ENCODE results near the gene RICTOR.
"Not testable (repeated sequence)": the region's sequence is repeated elsewhere in the genome, so short reads cannot be mapped to it uniquely, and the experiment has no call there.

Gene RICTOR

DNA sequence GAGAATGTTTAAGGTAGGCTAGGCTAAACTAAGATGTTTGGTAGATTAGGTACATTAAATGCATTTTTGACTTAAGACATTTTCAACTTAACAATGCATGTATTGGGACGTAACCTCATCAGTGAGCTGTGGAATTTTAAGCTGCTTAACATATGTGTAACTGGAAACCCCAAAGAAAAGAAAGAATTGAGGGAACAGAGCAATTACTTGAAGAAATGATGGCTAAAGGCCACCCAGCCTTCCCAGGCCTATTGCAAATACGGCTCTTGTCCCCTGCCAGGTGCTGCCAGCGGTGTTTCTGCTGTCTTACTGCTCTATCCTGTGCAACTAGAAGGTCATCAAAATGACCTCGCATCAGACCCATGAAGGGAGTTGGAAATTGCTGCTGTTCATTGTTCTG, 52.0 kb downstream of the RICTOR start:
- no peaks in the 10 kb centered on the region for H3K9me3 Mint-ChIP-seq
- H3K36me3 Mint-ChIP-seq (ENCODE audit: low read depth), result peaks cover 23% of the 10 kb centered on the region
- H3K4me1 Mint-ChIP-seq (ENCODE audit: low read depth), result peaks cover 41% of the 10 kb centered on the region
- no peak overlapping the region for H3K4me3 Mint-ChIP-seq
- no peak overlapping the region for H3K27ac Mint-ChIP-seq
- intact Hi-C loops (cut with micrococcal nuclease), result no loop called here
- no peaks in the 10 kb centered on the region for H3K27me3 Mint-ChIP-seq

DNA sequence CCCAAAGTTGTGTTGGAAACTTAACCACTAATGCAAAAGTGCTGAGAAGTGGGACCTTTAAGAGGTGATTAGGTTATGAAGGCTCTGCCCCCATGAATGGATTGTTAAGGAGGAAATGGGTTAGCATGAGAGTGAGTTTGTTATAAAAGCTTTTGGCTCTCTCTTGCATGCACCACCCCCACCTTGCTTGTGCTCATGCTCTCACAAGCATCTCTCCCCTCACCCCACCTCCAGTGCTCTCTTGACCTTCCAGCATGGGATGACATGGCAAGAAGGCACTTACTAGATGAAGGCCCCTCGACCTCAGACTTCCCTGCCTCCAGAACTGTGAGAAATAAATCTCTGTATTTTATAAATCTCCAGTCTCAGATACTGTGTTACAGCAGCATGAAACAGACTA, 52.8 kb downstream of the RICTOR start:
- Mint-ChIP-seq H3K4me3 (no peak overlapping the region), H3K4me1 (ENCODE audit: low read depth) (peaks cover 43% of the 10 kb centered on the region), H3K27ac (no peak overlapping the region), H3K27me3 (no peaks in the 10 kb centered on the region), H3K36me3 (ENCODE audit: low read depth) (peaks cover 26% of the 10 kb centered on the region), H3K9me3 (no peaks in the 10 kb centered on the region)
- intact Hi-C loops (cut with micrococcal nuclease), result no loop called here

DNA sequence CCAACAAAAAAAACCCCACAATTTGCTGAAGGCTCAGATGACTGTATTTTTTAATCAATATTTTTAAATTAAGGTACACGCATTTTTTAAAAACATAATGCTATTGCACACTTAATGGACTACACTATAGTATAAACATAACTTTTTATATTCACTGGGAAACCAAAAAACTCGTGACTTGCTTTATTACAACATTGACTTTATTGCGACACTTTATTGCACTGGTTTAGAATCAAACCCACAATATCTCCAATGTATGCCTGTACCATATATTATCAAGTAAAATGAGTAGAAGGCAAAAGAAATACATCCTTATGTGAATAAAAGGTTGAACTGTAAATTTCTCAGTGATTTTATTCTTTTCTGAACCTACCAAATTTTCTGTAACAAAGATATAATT, 53.7 kb downstream of the RICTOR start:
- H3K4me1 Mint-ChIP-seq (ENCODE audit: low read depth), result peaks cover 44% of the 10 kb centered on the region
- no peaks in the 10 kb centered on the region for H3K9me3 Mint-ChIP-seq
- no peak overlapping the region for H3K4me3 Mint-ChIP-seq
- intact Hi-C loops (cut with micrococcal nuclease), result no loop called here
- no peaks in the 10 kb centered on the region for H3K27me3 Mint-ChIP-seq
- no peak overlapping the region for H3K27ac Mint-ChIP-seq
- H3K36me3 Mint-ChIP-seq (ENCODE audit: low read depth), result peaks cover 32% of the 10 kb centered on the region

DNA sequence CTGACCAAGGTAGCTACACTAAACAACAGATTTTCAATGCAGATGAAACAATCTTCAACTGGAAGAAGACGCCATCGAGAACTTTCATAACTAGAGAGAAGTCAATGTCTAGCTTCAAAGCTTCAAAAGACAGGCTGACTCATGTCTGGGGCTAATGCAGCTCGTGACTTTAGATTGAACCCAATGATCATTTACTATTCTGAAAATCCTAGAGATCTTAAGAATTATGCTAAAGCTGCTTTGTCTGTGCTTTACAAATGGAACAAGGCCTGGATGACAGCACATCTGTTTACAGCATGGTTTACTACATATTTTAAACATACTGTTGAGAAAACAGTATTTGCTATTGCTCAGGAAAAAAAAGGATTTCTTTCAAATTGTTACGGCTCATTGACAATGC, 54.9 kb downstream of the RICTOR start:
- H3K36me3 Mint-ChIP-seq (ENCODE audit: low read depth), result peaks cover 32% of the 10 kb centered on the region
- no peaks in the 10 kb centered on the region for H3K9me3 Mint-ChIP-seq
- H3K27ac Mint-ChIP-seq, result no peak overlapping the region
- intact Hi-C loops (cut with micrococcal nuclease), result no loop called here
- peaks cover 40% of the 10 kb centered on the region for H3K4me1 Mint-ChIP-seq (ENCODE audit: low read depth)
- no peaks in the 10 kb centered on the region for H3K27me3 Mint-ChIP-seq
- H3K4me3 Mint-ChIP-seq, result no peak overlapping the region

DNA sequence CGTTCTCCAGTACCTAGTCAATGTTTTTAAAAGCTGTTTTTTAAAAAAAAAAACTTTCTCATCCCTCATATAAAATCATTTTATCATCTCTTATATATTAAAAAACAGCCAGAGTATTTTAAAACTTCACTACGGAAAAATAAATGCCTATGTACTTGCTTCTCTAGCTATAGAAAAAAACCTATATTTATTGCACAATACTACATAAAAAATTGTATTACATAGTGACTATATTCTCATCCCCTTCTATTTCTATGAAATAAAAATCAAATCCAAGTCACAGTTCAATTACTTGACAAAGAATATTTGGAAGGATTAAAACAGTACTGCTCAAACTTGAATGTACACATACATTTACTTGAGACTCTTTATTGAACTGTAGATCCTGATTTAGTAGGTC, 56.7 kb downstream of the RICTOR start:
- Mint-ChIP-seq H3K36me3 (ENCODE audit: low read depth) (peaks cover 36% of the 10 kb centered on the region), H3K4me1 (ENCODE audit: low read depth) (peaks cover 33% of the 10 kb centered on the region), H3K27me3 (no peaks in the 10 kb centered on the region), H3K4me3 (no peak overlapping the region), H3K9me3 (peaks cover under 1% of the 10 kb centered on the region), H3K27ac (no peak overlapping the region)
- intact Hi-C loops (cut with micrococcal nuclease), result no loop called here

DNA sequence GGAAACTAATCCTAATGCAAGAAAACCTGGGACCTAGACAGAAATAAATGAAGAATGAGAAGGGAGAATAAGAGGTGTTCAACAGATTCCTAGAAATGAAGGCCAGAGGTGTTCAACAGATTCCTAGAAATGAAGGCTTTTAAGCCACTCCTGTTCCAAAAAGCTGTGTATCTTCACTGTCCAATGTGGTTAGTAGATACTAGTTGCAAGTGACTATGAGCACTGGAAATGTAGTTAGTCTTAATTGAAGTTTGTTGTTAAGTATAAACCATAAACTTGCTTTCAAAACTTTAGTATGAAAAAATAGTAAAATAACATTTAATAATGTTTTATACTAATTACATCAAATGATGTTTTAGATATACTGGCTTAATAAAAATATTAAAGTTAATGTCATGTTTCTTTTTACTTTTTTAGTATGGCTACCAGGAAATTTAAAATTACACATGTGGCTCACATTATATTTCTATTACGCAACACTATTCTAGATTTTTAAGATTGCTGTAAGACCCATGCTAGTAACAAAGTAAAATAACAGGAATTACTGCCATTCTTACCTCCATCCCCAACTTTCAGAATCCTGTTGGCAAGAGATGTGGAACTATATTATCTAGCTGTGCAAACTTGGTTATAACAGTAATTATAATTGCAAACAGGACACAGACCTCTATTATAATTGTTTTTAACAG, 57.5 kb downstream of the RICTOR start:
- peaks cover 9% of the 10 kb centered on the region for H3K9me3 Mint-ChIP-seq
- H3K4me3 Mint-ChIP-seq, result no peak overlapping the region
- no peaks in the 10 kb centered on the region for H3K27me3 Mint-ChIP-seq
- H3K4me1 Mint-ChIP-seq (ENCODE audit: low read depth), result peaks cover 27% of the 10 kb centered on the region
- H3K27ac Mint-ChIP-seq, result no peak overlapping the region
- peaks cover 44% of the 10 kb centered on the region for H3K36me3 Mint-ChIP-seq (ENCODE audit: low read depth)
- intact Hi-C loops (cut with micrococcal nuclease), result no loop called here

DNA sequence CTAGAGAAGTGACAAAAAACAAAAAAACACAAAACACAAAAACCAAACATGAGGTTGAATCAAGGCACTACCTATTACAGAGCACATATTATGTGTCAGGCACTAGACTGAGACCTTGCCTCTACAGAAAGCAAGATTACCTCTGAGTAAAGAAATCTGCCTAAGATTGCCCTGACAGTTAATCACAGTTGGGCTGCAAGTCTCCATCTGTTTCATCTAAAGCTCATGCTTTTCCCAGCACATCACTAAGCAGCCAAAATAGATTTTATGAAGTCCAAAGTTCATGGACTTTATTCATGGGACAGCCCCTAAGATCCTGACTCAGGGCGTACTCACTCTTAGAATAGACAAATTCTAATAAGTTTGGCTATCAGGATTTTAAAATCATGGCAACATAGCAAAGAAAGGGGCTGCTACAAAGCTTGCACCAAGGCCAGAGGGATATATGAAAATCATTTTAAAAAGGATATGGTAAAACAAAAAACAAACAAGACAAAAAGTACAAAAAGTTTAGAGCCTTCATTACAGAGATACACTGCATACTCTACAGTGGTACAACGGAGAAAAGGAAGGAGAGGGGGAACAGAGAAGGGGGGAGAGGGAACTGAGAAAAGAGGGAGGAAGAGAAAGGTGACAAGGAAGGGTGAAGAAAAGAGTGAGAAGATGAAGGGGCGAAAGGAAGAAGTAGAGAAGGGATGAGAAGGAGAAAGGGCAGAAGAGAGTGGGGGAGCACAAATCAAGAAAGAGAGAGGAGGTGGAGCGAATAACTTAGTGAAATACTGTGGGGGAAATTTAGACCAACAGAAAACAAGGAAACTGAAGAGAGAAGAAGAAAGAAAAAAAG, 58.2 kb downstream of the RICTOR start:
- intact Hi-C loops (cut with micrococcal nuclease), result no loop called here
- peaks cover 52% of the 10 kb centered on the region for H3K36me3 Mint-ChIP-seq (ENCODE audit: low read depth)
- H3K27ac Mint-ChIP-seq, result no peak overlapping the region
- peaks cover 20% of the 10 kb centered on the region for H3K4me1 Mint-ChIP-seq (ENCODE audit: low read depth)
- peaks cover 16% of the 10 kb centered on the region for H3K9me3 Mint-ChIP-seq
- no peak overlapping the region for H3K4me3 Mint-ChIP-seq
- no peaks in the 10 kb centered on the region for H3K27me3 Mint-ChIP-seq

DNA sequence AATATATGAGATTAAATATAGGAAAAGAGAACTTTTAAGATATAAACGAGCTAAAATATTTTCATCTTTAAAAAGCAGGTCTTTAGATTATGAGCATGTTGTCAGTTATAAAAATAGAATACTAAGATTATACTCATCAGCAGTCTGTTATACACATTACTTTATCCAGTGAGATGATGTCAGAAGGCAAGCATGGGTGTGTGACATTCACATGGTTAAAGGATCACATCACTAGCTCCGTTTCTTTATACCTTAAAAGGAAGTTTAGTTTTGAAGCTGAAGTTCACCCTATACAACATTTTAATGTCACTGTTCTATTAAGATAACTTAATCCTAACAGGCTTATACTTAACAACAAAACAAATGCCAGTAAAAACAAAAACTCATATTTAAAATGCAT, 59.6 kb downstream of the RICTOR start:
- H3K27me3 Mint-ChIP-seq, result no peaks in the 10 kb centered on the region
- no peak overlapping the region for H3K27ac Mint-ChIP-seq
- peaks cover 14% of the 10 kb centered on the region for H3K4me1 Mint-ChIP-seq (ENCODE audit: low read depth)
- no peak overlapping the region for H3K4me3 Mint-ChIP-seq
- intact Hi-C loops (cut with micrococcal nuclease), result no loop called here
- H3K36me3 Mint-ChIP-seq (ENCODE audit: low read depth), result peaks cover 56% of the 10 kb centered on the region
- H3K9me3 Mint-ChIP-seq, result peaks cover 24% of the 10 kb centered on the region

DNA sequence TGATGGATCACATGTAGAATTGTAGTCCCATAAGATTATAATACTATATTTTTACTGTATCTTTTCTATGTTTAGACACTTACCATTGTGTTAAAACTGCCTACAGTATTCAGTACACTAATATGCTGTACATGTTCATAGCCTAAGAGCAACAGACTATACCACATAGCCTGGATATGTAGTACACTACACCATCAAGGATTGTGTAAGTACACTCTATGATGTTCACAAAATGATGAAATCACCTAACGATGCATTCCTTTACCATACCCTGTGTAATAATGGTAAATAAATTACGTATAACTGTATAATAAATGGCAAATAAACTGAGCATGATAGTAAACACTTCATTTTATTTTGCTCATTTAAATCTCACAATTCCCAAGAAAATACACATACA, 60.3 kb downstream of the RICTOR start:
- H3K4me3 Mint-ChIP-seq, result no peak overlapping the region
- no peak overlapping the region for H3K27ac Mint-ChIP-seq
- intact Hi-C loops (cut with micrococcal nuclease), result no loop called here
- H3K36me3 Mint-ChIP-seq (ENCODE audit: low read depth), result peaks cover 52% of the 10 kb centered on the region
- H3K9me3 Mint-ChIP-seq, result peaks cover 24% of the 10 kb centered on the region
- no peaks in the 10 kb centered on the region for H3K27me3 Mint-ChIP-seq
- H3K4me1 Mint-ChIP-seq (ENCODE audit: low read depth), result peaks cover 14% of the 10 kb centered on the region

DNA sequence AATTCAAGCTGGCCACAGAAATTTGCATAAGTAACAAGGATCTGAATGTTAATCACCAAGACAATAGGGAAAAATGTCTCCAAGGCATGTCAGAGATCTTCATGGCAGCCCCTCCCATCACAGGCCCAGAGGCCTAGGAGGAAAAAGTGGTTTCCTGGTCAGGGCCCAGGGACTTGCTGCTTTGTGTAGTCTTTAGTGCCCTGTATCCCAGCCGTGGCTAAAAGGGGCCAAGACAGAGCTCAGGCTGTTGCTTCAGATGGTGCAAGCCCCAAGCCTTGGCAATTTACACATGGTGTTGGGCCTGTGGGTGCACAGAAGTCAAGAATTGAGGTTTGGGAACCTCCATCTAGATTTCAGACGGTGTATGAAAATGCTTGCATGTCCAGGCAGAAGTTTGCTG, 63.2 kb downstream of the RICTOR start:
- H3K27me3 Mint-ChIP-seq; H3K27ac Mint-ChIP-seq; intact Hi-C loops (cut with micrococcal nuclease); H3K4me1 Mint-ChIP-seq (ENCODE audit: low read depth); H3K4me3 Mint-ChIP-seq: not testable (repeated sequence)
- Mint-ChIP-seq H3K9me3 (peaks cover 24% of the 10 kb centered on the region), H3K36me3 (ENCODE audit: low read depth) (peaks cover 32% of the 10 kb centered on the region)

DNA sequence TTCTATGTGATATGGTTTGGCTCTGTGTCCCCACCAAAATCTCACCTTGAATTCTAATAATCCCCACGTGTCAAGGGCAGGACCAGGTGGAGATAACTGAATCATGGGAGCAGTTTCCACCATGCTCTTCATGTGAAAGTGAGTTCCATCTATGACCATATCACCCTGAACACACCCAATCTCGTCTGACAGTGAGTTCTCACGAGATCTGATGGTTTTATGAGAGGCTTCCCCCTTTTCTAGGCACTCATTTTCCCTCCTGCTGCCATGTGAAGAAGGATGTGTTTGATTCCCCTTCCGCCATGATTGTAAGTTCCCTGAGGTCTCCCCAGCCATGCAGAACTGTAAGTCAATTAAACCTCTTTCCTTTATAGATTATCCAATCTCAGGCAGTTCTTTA, 64.2 kb downstream of the RICTOR start:
- peaks cover 38% of the 10 kb centered on the region for H3K36me3 Mint-ChIP-seq (ENCODE audit: low read depth)
- H3K27ac Mint-ChIP-seq, result no peak overlapping the region
- intact Hi-C loops (cut with micrococcal nuclease), result loop anchor here (10.0 kb wide), 2 partner anchors 45 to 275 kb away; no protein-coding TSS in a partner anchor
- H3K4me3 Mint-ChIP-seq, result no peak overlapping the region
- H3K27me3 Mint-ChIP-seq, result no peaks in the 10 kb centered on the region
- H3K9me3 Mint-ChIP-seq, result peaks cover 24% of the 10 kb centered on the region
- H3K4me1 Mint-ChIP-seq (ENCODE audit: low read depth), result no peaks in the 10 kb centered on the region

DNA sequence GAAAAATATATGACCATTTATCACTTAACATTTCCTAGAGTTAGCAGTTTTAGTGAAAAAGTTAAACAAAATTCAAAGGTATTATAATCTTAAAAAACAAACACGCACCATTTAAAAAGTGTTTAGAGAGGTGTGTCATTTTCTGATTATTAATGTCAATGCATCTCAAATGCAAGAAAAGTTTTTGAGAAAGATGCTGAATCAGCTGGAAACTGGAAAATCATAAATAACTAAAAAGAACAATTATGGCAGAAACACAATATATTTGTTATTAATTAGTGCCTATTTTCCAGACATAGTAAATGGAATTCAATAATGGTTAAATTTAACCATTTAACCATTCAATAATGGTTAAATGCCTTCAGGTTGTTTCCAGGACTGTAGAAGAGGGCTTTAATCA, 64.9 kb downstream of the RICTOR start:
- Mint-ChIP-seq H3K27ac (no peak overlapping the region), H3K4me3 (no peak overlapping the region), H3K36me3 (ENCODE audit: low read depth) (peaks cover 44% of the 10 kb centered on the region), H3K27me3 (no peaks in the 10 kb centered on the region), H3K9me3 (peaks cover 24% of the 10 kb centered on the region), H3K4me1 (ENCODE audit: low read depth) (no peaks in the 10 kb centered on the region)
- intact Hi-C loops (cut with micrococcal nuclease), result loop anchor here (10.0 kb wide), 2 partner anchors 46 to 276 kb away; no protein-coding TSS in a partner anchor

DNA sequence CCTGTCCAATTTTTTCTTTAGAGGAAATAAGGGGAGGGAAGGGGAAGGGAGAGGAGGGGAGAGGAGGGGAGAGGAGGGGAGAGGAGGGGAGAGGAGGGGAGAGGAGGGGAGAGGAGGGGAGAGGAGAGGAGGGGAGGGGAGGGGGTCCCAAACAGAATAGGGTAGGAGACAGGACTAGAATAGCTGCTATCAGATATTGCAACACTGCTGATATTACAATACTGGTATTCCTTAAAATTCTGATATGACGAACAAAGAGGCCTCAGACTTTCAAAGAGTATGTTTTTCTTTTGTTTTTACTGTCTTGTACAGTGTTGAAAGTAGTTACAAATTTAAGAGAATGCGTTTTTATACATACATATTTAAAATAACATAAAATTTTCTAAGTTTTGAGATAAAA, 67.5 kb downstream of the RICTOR start:
- Mint-ChIP-seq H3K27me3 (no peaks in the 10 kb centered on the region), H3K4me3 (no peak overlapping the region), H3K9me3 (peaks cover 14% of the 10 kb centered on the region), H3K4me1 (ENCODE audit: low read depth) (no peaks in the 10 kb centered on the region), H3K36me3 (ENCODE audit: low read depth) (peaks cover 50% of the 10 kb centered on the region), H3K27ac (no peak overlapping the region)
- intact Hi-C loops (cut with micrococcal nuclease), result loop anchor here (10.0 kb wide), 2 partner anchors 48 to 278 kb away; no protein-coding TSS in a partner anchor

DNA sequence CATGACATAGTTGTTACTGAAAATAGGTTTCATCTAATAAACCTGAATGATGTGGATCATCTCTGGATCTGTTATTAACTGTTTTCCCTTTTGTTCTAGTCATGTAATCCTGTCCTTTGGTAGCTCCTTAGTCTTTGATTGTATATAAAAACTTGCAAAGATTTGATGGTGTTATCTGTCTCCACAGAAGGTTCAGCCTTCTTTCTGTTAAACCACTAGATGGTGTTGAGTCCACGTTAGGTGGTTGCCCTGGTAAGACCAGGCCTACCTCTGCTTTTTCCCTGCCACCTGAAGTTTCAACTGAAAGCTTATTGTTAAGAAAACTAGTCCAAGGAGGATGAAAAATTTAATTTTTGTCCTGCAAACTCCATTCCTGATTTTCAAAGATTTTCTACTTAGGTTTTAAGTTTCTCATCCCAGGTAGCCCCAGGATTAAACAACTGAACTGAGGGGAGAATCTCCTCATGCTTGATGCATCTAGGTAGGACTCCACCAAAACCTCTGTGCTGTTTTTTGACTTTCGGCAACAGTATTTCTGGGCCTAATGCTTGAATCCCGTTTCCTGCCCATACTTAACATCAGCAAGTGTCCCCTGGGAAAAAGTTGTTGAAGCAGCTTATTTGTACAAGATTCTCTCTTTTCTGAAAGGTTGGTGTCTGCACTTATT, 68.5 kb downstream of the RICTOR start:
- no peaks in the 10 kb centered on the region for H3K4me1 Mint-ChIP-seq (ENCODE audit: low read depth)
- H3K4me3 Mint-ChIP-seq, result no peak overlapping the region
- peaks cover 7% of the 10 kb centered on the region for H3K9me3 Mint-ChIP-seq
- intact Hi-C loops (cut with micrococcal nuclease), result loop anchor here (10.0 kb wide), 2 partner anchors 49 to 279 kb away; no protein-coding TSS in a partner anchor
- no peak overlapping the region for H3K27ac Mint-ChIP-seq
- H3K36me3 Mint-ChIP-seq (ENCODE audit: low read depth), result peaks cover 49% of the 10 kb centered on the region
- H3K27me3 Mint-ChIP-seq, result no peaks in the 10 kb centered on the region
